Loucy (cell line): ENCODE measurements around the gene MAP2.

Experiments
- CTCF ChIP-seq: fragments of 200-600 bp; sonication (generic); conservative IDR thresholded peaks from 2 replicates; pipeline ENCODE4 v1.5.1; 2014; ENCODE audit warnings: mild to moderate bottlenecking, antibody characterized with exemption, low read length
- EZH2phosphoT487 ChIP-seq: fragments of 200-600 bp; IDR thresholded peaks from 2 replicates; pipeline ENCODE4 v1.6.1; 2018; ENCODE audit warnings: antibody characterized with exemption, mild to moderate bottlenecking, moderate library complexity, borderline replicate concordance

DNA sequence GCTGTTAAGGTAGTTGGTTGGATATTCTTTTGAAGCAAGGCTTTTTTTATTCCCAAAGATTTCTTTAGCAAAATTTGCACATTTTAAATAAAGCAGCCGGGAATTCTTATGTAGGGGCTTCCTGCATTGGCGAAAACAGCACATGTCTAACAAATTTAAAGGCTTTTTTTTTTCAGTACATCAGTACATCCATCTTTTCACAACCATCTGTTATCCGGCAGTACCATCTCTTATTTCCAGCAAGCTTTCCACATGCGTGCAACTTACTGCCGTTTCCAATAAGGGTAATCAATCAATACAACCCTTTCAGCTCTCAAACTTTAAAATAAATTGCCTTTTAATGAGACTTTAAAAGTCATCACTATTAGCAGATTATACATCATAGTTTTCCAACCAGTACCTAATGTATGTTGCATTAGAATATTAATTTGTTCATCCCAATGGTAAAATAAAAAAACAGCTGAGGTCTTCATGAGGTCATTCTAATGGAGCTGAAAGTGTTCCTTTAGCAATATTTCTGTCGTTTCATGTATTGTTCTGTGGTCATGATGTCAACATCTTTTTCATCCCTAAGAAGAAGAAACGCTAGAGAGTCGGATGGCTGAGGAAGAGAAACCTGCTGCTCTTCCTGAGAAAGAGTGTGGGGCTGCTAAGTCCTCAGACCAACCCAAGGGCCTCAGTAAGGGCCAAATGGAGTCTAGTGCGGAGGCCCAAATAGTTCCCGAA, 266.3 kb downstream of the MAP2 start:
- TF ChIP-seq EZH2phosphoT487 (no peak), CTCF (no peak)
